CD4-positive, alpha-beta T cell treated with Interleukin-17A for 4 hours (primary cell): Measurements from ENCODE around the gene PCSK6.
"Not testable (repeated sequence)": the region's sequence is repeated elsewhere in the genome, so short reads cannot be mapped to it uniquely, and the experiment has no call there.

Experiments used
- DNase-seq: peaks from one replicate; pipeline ENCODE4 v3.0.0-alpha.2; 2020; ENCODE audit warnings: mixed read lengths

The PCSK6 gene

GRCh38 chr15:101303408-101303807 is 186.1 kb downstream of the PCSK6 start:
- DNase-seq: no peak

GRCh38 chr15:101296418-101297405 is 192.8 kb downstream of the PCSK6 start:
- DNase-seq: no peak

GRCh38 chr15:101295607-101296161 is 193.8 kb downstream of the PCSK6 start:
- DNase-seq: no peak

- DNase-seq: peak; percentile 98
These were observed 194.5 kb downstream of the PCSK6 start, which contains the start of gene SNRPA1 for GRCh38 chr15:101294731-101295606. TSS of gene SNRPA1 (minus strand) at chr15:101295248. CDS start at chr15:101295178, 70 bp downstream.

- no peak for DNase-seq
These were observed 196.4 kb downstream of the PCSK6 start for GRCh38 chr15:101293122-101293521.

GRCh38 chr15:101288905-101289513 is 200.5 kb downstream of the PCSK6 start:
- DNase-seq: peak; percentile 31

- DNase-seq: not testable (repeated sequence)
These were observed 202.2 kb downstream of the PCSK6 start for GRCh38 chr15:101287342-101287741.

- DNase-seq: no peak
These were observed 202.9 kb downstream of the PCSK6 start for GRCh38 chr15:101286471-101287114.

GRCh38 chr15:101283931-101284330 is 205.6 kb downstream of the PCSK6 start:
- DNase-seq: no peak

GRCh38 chr15:101280007-101280406 is 209.5 kb downstream of the PCSK6 start:
- DNase-seq: no peak

GRCh38 chr15:101277943-101278564 is 211.5 kb downstream of the PCSK6 start:
- no peak for DNase-seq

GRCh38 chr15:101277038-101277822 is 212.3 kb downstream of the PCSK6 start, which contains the start of gene SELENOS:
TSS of gene SELENOS (minus strand) at chr15:101277485. CDS start at chr15:101277417, 68 bp downstream.
- peak; percentile 94 for DNase-seq

- no peak for DNase-seq
These were observed 212.9 kb downstream of the PCSK6 start for GRCh38 chr15:101276501-101277037.

GRCh38 chr15:101275018-101275417 is 214.5 kb downstream of the PCSK6 start:
- DNase-seq: no peak

- no peak for DNase-seq
These were observed 216.0 kb downstream of the PCSK6 start for GRCh38 chr15:101273534-101273933.

GRCh38 chr15:101272584-101272983 is 216.9 kb downstream of the PCSK6 start:
- DNase-seq: no peak

- no peak for DNase-seq
These were observed 219.9 kb downstream of the PCSK6 start for GRCh38 chr15:101269479-101270223.

GRCh38 chr15:101267320-101268104 is 222.0 kb downstream of the PCSK6 start:
- no peak for DNase-seq

- DNase-seq: no peak
These were observed 222.7 kb downstream of the PCSK6 start for GRCh38 chr15:101266787-101267186.
